Measurements from ENCODE around the gene PPFIBP2.

- TF ChIP-seq, protein P1, sequence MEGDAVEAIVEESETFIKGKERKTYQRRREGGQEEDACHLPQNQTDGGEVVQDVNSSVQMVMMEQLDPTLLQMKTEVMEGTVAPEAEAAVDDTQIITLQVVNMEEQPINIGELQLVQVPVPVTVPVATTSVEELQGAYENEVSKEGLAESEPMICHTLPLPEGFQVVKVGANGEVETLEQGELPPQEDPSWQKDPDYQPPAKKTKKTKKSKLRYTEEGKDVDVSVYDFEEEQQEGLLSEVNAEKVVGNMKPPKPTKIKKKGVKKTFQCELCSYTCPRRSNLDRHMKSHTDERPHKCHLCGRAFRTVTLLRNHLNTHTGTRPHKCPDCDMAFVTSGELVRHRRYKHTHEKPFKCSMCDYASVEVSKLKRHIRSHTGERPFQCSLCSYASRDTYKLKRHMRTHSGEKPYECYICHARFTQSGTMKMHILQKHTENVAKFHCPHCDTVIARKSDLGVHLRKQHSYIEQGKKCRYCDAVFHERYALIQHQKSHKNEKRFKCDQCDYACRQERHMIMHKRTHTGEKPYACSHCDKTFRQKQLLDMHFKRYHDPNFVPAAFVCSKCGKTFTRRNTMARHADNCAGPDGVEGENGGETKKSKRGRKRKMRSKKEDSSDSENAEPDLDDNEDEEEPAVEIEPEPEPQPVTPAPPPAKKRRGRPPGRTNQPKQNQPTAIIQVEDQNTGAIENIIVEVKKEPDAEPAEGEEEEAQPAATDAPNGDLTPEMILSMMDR (IDR thresholded peaks at IDR 0.05) = no peak
- no peak for TF ChIP-seq POLR2A (IDR thresholded peaks at IDR 0.05)
- TF ChIP-seq EP300 (IDR thresholded peaks at IDR 0.05) = no peak
- no peak for TF ChIP-seq POLR2AphosphoS5 (IDR thresholded peaks at IDR 0.05)
These were observed 133.1 kb downstream of the PPFIBP2 start for GRCh38 chr11:7646866-7647265.
